ENCODE measurements around the gene DDX28.
"Not testable (repeated sequence)": the region's sequence is repeated elsewhere in the genome, so short reads cannot be mapped to it uniquely, and the experiment has no call there.

DDX28 gene

GRCh38 chr16:68022278-68022727 lies 729 bp downstream of the DDX28 start:
- no peaks in the 10 kb centered on the region for H3K9me3 ChIP-seq (ENCODE audit: low read length)
- peak overlapping the region; percentile 59 for H3K4me3 ChIP-seq (ENCODE audit: low read length)

GRCh38 chr16:68021490-68021889 lies 1.5 kb downstream of the DDX28 start:
- Histone ChIP-seq H2AFZ (ENCODE audit: low read depth, low read length) (no peak overlapping the region), H3K9me3 (ENCODE audit: low read length) (no peaks in the 10 kb centered on the region), H3K36me3 (ENCODE audit: insufficient read depth, low read length) (peaks cover 14% of the 10 kb centered on the region), H3K4me3 (ENCODE audit: low read length) (peak overlapping the region; percentile 59), H3K27me3 (ENCODE audit: insufficient read depth, low read length) (no peaks in the 10 kb centered on the region), H3K4me1 (ENCODE audit: insufficient read depth, low read length) (peaks cover 21% of the 10 kb centered on the region)

More at GRCh38 chr16:68022278-68022727, 729 bp downstream of the DDX28 start:
- Histone ChIP-seq H3K36me3 (ENCODE audit: insufficient read depth, low read length) (peaks cover 18% of the 10 kb centered on the region), H3K27me3 (ENCODE audit: insufficient read depth, low read length) (no peaks in the 10 kb centered on the region), H3K4me1 (ENCODE audit: insufficient read depth, low read length) (peaks cover 21% of the 10 kb centered on the region), H2AFZ (ENCODE audit: low read depth, low read length) (peak overlapping the region; percentile 57)

GRCh38 chr16:68019167-68019680 lies 3.8 kb downstream of the DDX28 start:
- Histone ChIP-seq H3K36me3 (ENCODE audit: insufficient read depth, low read length) (peaks cover 12% of the 10 kb centered on the region), H2AFZ (ENCODE audit: low read depth, low read length) (no peak overlapping the region), H3K27me3 (ENCODE audit: insufficient read depth, low read length) (no peaks in the 10 kb centered on the region), H3K4me3 (ENCODE audit: low read length) (no peak overlapping the region), H3K9me3 (ENCODE audit: low read length) (no peaks in the 10 kb centered on the region), H3K4me1 (ENCODE audit: insufficient read depth, low read length) (peaks cover 20% of the 10 kb centered on the region)

GRCh38 chr16:68015681-68016080 lies 7.4 kb downstream of the DDX28 start, which contains the start of gene DPEP2NB:
Gene DPEP2NB, minus strand, starts transcription at chr16:68015911. Its CDS starts 141 bp downstream, at chr16:68015770.
- no peaks in the 10 kb centered on the region for H3K4me1 ChIP-seq (ENCODE audit: insufficient read depth, low read length)
- H3K27me3 ChIP-seq (ENCODE audit: insufficient read depth, low read length), result no peaks in the 10 kb centered on the region
- H3K9me3 ChIP-seq (ENCODE audit: low read length), result no peaks in the 10 kb centered on the region
- H3K4me3 ChIP-seq (ENCODE audit: low read length), result no peak within 1 kb of the TSS
- H2AFZ ChIP-seq (ENCODE audit: low read depth, low read length), result no peak within 1 kb of the TSS
- no peaks in the 10 kb centered on the region for H3K36me3 ChIP-seq (ENCODE audit: insufficient read depth, low read length)

- Histone ChIP-seq H3K4me3 (ENCODE audit: low read length) (no peak overlapping the region), H2AFZ (ENCODE audit: low read depth, low read length) (no peak overlapping the region), H3K9me3 (ENCODE audit: low read length) (no peaks in the 10 kb centered on the region), H3K27me3 (ENCODE audit: insufficient read depth, low read length) (no peaks in the 10 kb centered on the region), H3K36me3 (ENCODE audit: insufficient read depth, low read length) (no peaks in the 10 kb centered on the region), H3K4me1 (ENCODE audit: insufficient read depth, low read length) (no peaks in the 10 kb centered on the region)
Measured at GRCh38 chr16:68013440-68013839, 9.6 kb downstream of the DDX28 start.

GRCh38 chr16:68009872-68010271 lies 13.2 kb downstream of the DDX28 start:
- H3K36me3 ChIP-seq (ENCODE audit: insufficient read depth, low read length); H3K4me3 ChIP-seq (ENCODE audit: low read length); H3K4me1 ChIP-seq (ENCODE audit: insufficient read depth, low read length); H2AFZ ChIP-seq (ENCODE audit: low read depth, low read length); H3K9me3 ChIP-seq (ENCODE audit: low read length); H3K27me3 ChIP-seq (ENCODE audit: insufficient read depth, low read length): not testable (repeated sequence)

GRCh38 chr16:68009157-68009735 lies 13.8 kb downstream of the DDX28 start:
- Histone ChIP-seq H3K36me3 (ENCODE audit: insufficient read depth, low read length) (no peaks in the 10 kb centered on the region), H3K4me1 (ENCODE audit: insufficient read depth, low read length) (no peaks in the 10 kb centered on the region), H3K27me3 (ENCODE audit: insufficient read depth, low read length) (peaks cover 2% of the 10 kb centered on the region), H3K9me3 (ENCODE audit: low read length) (no peaks in the 10 kb centered on the region), H2AFZ (ENCODE audit: low read depth, low read length) (no peak overlapping the region), H3K4me3 (ENCODE audit: low read length) (no peak overlapping the region)

GRCh38 chr16:68005786-68006286 lies 17.2 kb downstream of the DDX28 start:
- Histone ChIP-seq H2AFZ (ENCODE audit: low read depth, low read length) (no peak overlapping the region), H3K4me1 (ENCODE audit: insufficient read depth, low read length) (no peaks in the 10 kb centered on the region), H3K27me3 (ENCODE audit: insufficient read depth, low read length) (peaks cover 2% of the 10 kb centered on the region), H3K4me3 (ENCODE audit: low read length) (no peak overlapping the region), H3K36me3 (ENCODE audit: insufficient read depth, low read length) (no peaks in the 10 kb centered on the region), H3K9me3 (ENCODE audit: low read length) (no peaks in the 10 kb centered on the region)

- Histone ChIP-seq H3K27me3 (ENCODE audit: insufficient read depth, low read length) (peaks cover 2% of the 10 kb centered on the region), H2AFZ (ENCODE audit: low read depth, low read length) (no peak overlapping the region), H3K36me3 (ENCODE audit: insufficient read depth, low read length) (no peaks in the 10 kb centered on the region), H3K4me1 (ENCODE audit: insufficient read depth, low read length) (no peaks in the 10 kb centered on the region), H3K9me3 (ENCODE audit: low read length) (no peaks in the 10 kb centered on the region), H3K4me3 (ENCODE audit: low read length) (no peak overlapping the region)
Measured at GRCh38 chr16:68005211-68005610, 17.8 kb downstream of the DDX28 start.

- H3K4me1 ChIP-seq (ENCODE audit: insufficient read depth, low read length), result no peaks in the 10 kb centered on the region
Measured at GRCh38 chr16:68003031-68003430, 20.0 kb downstream of the DDX28 start.

GRCh38 chr16:68000450-68000849 lies 22.6 kb downstream of the DDX28 start:
- no peaks in the 10 kb centered on the region for H3K27me3 ChIP-seq (ENCODE audit: insufficient read depth, low read length)
- H3K4me3 ChIP-seq (ENCODE audit: low read length), result no peak overlapping the region
- no peaks in the 10 kb centered on the region for H3K36me3 ChIP-seq (ENCODE audit: insufficient read depth, low read length)
- H3K4me1 ChIP-seq (ENCODE audit: insufficient read depth, low read length), result no peaks in the 10 kb centered on the region
- H2AFZ ChIP-seq (ENCODE audit: low read depth, low read length), result no peak overlapping the region
- H3K9me3 ChIP-seq (ENCODE audit: low read length), result no peaks in the 10 kb centered on the region

More at GRCh38 chr16:68003031-68003430, 20.0 kb downstream of the DDX28 start:
- Histone ChIP-seq H3K36me3 (ENCODE audit: insufficient read depth, low read length) (no peaks in the 10 kb centered on the region), H2AFZ (ENCODE audit: low read depth, low read length) (no peak overlapping the region), H3K27me3 (ENCODE audit: insufficient read depth, low read length) (peaks cover 2% of the 10 kb centered on the region), H3K4me3 (ENCODE audit: low read length) (no peak overlapping the region), H3K9me3 (ENCODE audit: low read length) (no peaks in the 10 kb centered on the region)

- Histone ChIP-seq H3K27me3 (ENCODE audit: insufficient read depth, low read length) (no peaks in the 10 kb centered on the region), H2AFZ (ENCODE audit: low read depth, low read length) (no peak overlapping the region), H3K4me1 (ENCODE audit: insufficient read depth, low read length) (no peaks in the 10 kb centered on the region), H3K36me3 (ENCODE audit: insufficient read depth, low read length) (no peaks in the 10 kb centered on the region), H3K9me3 (ENCODE audit: low read length) (no peaks in the 10 kb centered on the region), H3K4me3 (ENCODE audit: low read length) (no peak overlapping the region)
Measured at GRCh38 chr16:67999985-68000384, 23.0 kb downstream of the DDX28 start.

- H3K9me3 ChIP-seq (ENCODE audit: low read length); H3K4me3 ChIP-seq (ENCODE audit: low read length); H3K4me1 ChIP-seq (ENCODE audit: insufficient read depth, low read length); H2AFZ ChIP-seq (ENCODE audit: low read depth, low read length); H3K27me3 ChIP-seq (ENCODE audit: insufficient read depth, low read length); H3K36me3 ChIP-seq (ENCODE audit: insufficient read depth, low read length): not testable (repeated sequence)
Measured at GRCh38 chr16:67998779-67999688, 24.0 kb downstream of the DDX28 start, which contains the start of gene DPEP2. Gene DPEP2, minus strand, starts transcription at chr16:67999484. Its CDS starts 6,272 bp downstream, at chr16:67993212.

Data from neuron (in vitro differentiated cells).